A549 (cell line): ENCODE data around the gene B4GALT1. TPM values are rescaled to one million over a fixed set of nuclear protein-coding genes. Genes with fewer than 3 reads are reported as not detected.

ENCODE experiments used
- ATAC-seq, 2 experiments: fragments of 200-7000 bp in 1 of 2; fragments of >200 bp in 1 of 2; cut with Nextera tagmentation in 1 of 2; cut with Tn5 transposase in 1 of 2; 3 replicates each; pipeline versions ENCODE4 v1.8.0 to v1.9.1; 2018 to 2020; ENCODE audit warnings: mild to moderate bottlenecking in 1 of 2, moderate library complexity in 1 of 2
- CTCF ChIA-PET: fragments of 300-600 bp; sonication (Branson Sonifier 250); formaldehyde crosslinking; extraction: SDS; loops from one replicate; lab custom pipeline; 2021; ENCODE audit warnings: antibody characterized with exemption, inconsistent platforms; lab: Yijun Ruan, JAX
- POLR2A ChIA-PET: fragments of 350-600 bp; formaldehyde crosslinking; extraction: SDS; loops from one replicate; lab custom pipeline; 2021; ENCODE audit warnings: antibody characterized with exemption, inconsistent platforms; lab: Yijun Ruan, JAX
- DNase-seq, 2 experiments: peaks; one replicate each; pipeline versions ENCODE4 v3.0.0 to v3.0.0-alpha.2; 2011 to 2016; ENCODE audit warnings: low read depth in 1 of 2, low spot score in 1 of 2
- FAIRE-seq: peaks from 2 replicates; lab custom pipeline; 2011; peaks lifted over from hg19 to GRCh38; lab: Jason Lieb, UNC
- H3K27ac ChIP-seq, 2 experiments: fragments of >200 bp; sonication (Bioruptor Twin); formaldehyde crosslinking; 3 replicates each; pipeline ENCODE4 v1.5.1; 2016 to 2017
- H3K4me1 ChIP-seq: fragments of >200 bp; sonication (Bioruptor Twin); formaldehyde crosslinking; 3 replicates; pipeline ENCODE4 v1.6.1; 2016
- H3K4me2 ChIP-seq: fragments of >200 bp; sonication (Bioruptor Twin); formaldehyde crosslinking; 3 replicates; pipeline ENCODE4 v1.6.1; 2016
- H3K4me3 ChIP-seq: fragments of >200 bp; sonication (Bioruptor Twin); formaldehyde crosslinking; 3 replicates; pipeline ENCODE4 v1.5.1; 2016
- H3K9me3 ChIP-seq: fragments of >200 bp; sonication (Bioruptor Twin); formaldehyde crosslinking; 3 replicates; pipeline ENCODE4 v1.6.1; 2016
- CBX2 ChIP-seq: fragments of 200-600 bp; sonication (generic); IDR thresholded peaks from 2 replicates; pipeline ENCODE4 v1.6.1; 2016; ENCODE audit warnings: low read depth, mild to moderate bottlenecking, borderline replicate concordance
- CEBPB ChIP-seq, 2 experiments: fragments of >200 bp in 1 of 2; sonication (Bioruptor Twin) in 1 of 2; formaldehyde crosslinking in 1 of 2; IDR thresholded peaks; 2 replicates each; pipeline ENCODE4 v1.6.1; 2012 to 2016
- EHF ChIP-seq: fragments of 250-450 bp; sonication (Bioruptor Pico); IDR thresholded peaks from 2 replicates; pipeline ENCODE4 v1.5.0; 2020; ENCODE audit warnings: mild to moderate bottlenecking
- EHMT2 ChIP-seq: fragments of 200-600 bp; sonication (generic); IDR thresholded peaks from 2 replicates; pipeline ENCODE4 v1.6.1; 2016; ENCODE audit warnings: antibody characterized with exemption, low read depth, mild to moderate bottlenecking, moderate library complexity
- FOSL2 ChIP-seq, 2 experiments: fragments of 450-650 bp in 1 of 2; fragments of >200 bp in 1 of 2; sonication (Bioruptor Twin) in 1 of 2; formaldehyde crosslinking; IDR thresholded peaks; 2 replicates each; pipeline versions ENCODE4 v1.5.0 to v1.6.1; 2016 to 2020; ENCODE audit warnings: mild to moderate bottlenecking in 1 of 2, moderate library complexity in 1 of 2
- GATA3 ChIP-seq: IDR thresholded peaks from 2 replicates; pipeline ENCODE4 v1.6.1; 2012; ENCODE audit warnings: borderline replicate concordance
- HEYL ChIP-seq: fragments of 250-450 bp; sonication (Bioruptor Pico); IDR thresholded peaks from 2 replicates; pipeline ENCODE4 v1.8.0; 2021; ENCODE audit warnings: mild to moderate bottlenecking, moderate library complexity
- HOXA7 ChIP-seq: fragments of 250-450 bp; sonication (Bioruptor Pico); IDR thresholded peaks from 2 replicates; pipeline ENCODE4 v1.5.0; 2020; ENCODE audit warnings: mild to moderate bottlenecking, moderate library complexity
- KDM1A ChIP-seq: fragments of 200-600 bp; sonication (generic); IDR thresholded peaks from 2 replicates; pipeline ENCODE4 v1.6.1; 2016; ENCODE audit warnings: low read depth, mild to moderate bottlenecking
- NPAS2 ChIP-seq: fragments of 250-450 bp; sonication (Bioruptor Pico); IDR thresholded peaks from 2 replicates; pipeline ENCODE4 v1.8.0; 2022; ENCODE audit warnings: mild to moderate bottlenecking, moderate library complexity, borderline replicate concordance
- PHF8 ChIP-seq: fragments of 200-600 bp; sonication (generic); IDR thresholded peaks from 2 replicates; pipeline ENCODE4 v1.6.1; 2016; ENCODE audit warnings: low read depth, mild to moderate bottlenecking, antibody characterized with exemption, moderate library complexity, borderline replicate concordance
- RAD21 ChIP-seq, 2 experiments: fragments of >200 bp in 1 of 2; sonication (Bioruptor Twin) in 1 of 2; formaldehyde crosslinking in 1 of 2; IDR thresholded peaks in 1 of 2; conservative IDR thresholded peaks in 1 of 2; 2 replicates in 1 of 2; 3 replicates in 1 of 2; pipeline ENCODE4 v1.6.1; 2012 to 2018; ENCODE audit warnings: inconsistent platforms in 1 of 2
- RFX5 ChIP-seq: fragments of 450-650 bp; IDR thresholded peaks from 2 replicates; pipeline ENCODE4 v1.7.1; 2014; ENCODE audit warnings: antibody characterized with exemption, mild to moderate bottlenecking, moderate library complexity
- SREBF2 ChIP-seq: fragments of 450-650 bp; IDR thresholded peaks from 2 replicates; pipeline ENCODE4 v1.6.1; 2014; ENCODE audit warnings: mild to moderate bottlenecking, moderate library complexity
- TFCP2L1 ChIP-seq: fragments of 250-450 bp; sonication (Bioruptor Pico); IDR thresholded peaks from 2 replicates; pipeline ENCODE4 v1.5.0; 2021; ENCODE audit warnings: mild to moderate bottlenecking
- ZFP36 ChIP-seq: fragments of 450-650 bp; IDR thresholded peaks from 2 replicates; pipeline ENCODE4 v1.6.1; 2014; ENCODE audit warnings: borderline replicate concordance; ENCODE audit not compliant: partially characterized antibody
- WGBS: methylation state at CpG from one replicate; pipeline ENCODE4 v1.1.6; 2017; ENCODE audit errors: missing lambda C conversion rate; 5-methylcytosine and 5-hydroxymethylcytosine counted together
- polyA plus RNA-seq, 4 experiments: library from polyadenylated mRNA; depleted of rRNA in 3 of 4; stranded (reverse); fragments of >200 nt; fragmentation: RNase III in 1 of 4; extraction: RNeasy Plus Mini Kit Qiagen cat#74134 plus additional on column Dnase treatment in 1 of 4; gene quantifications; 2 replicates in 3 of 4; 3 replicates in 1 of 4; pipeline ENCODE4 v1.2.3, GENCODE V29; 2011 to 2017
- TF ChIP-seq, protein P1 (sequence below): fragments of >200 bp; sonication (Bioruptor Twin); formaldehyde crosslinking; IDR thresholded peaks from 3 replicates; pipeline ENCODE4 v1.5.1; 2016
- TF ChIP-seq, protein P2 (sequence below): fragments of 200-600 bp; sonication (generic); IDR thresholded peaks from 2 replicates; pipeline ENCODE4 v1.6.1; 2016; ENCODE audit warnings: antibody characterized with exemption, mild to moderate bottlenecking, moderate library complexity
- TF ChIP-seq, protein P3 (sequence below): IDR thresholded peaks from 2 replicates; pipeline ENCODE4 v1.6.1; 2012

Gene B4GALT1
- polyA plus RNA-seq, 2 of the 4 experiments (the other 2 are of a cell fraction): 167 to 180 TPM

DNA sequence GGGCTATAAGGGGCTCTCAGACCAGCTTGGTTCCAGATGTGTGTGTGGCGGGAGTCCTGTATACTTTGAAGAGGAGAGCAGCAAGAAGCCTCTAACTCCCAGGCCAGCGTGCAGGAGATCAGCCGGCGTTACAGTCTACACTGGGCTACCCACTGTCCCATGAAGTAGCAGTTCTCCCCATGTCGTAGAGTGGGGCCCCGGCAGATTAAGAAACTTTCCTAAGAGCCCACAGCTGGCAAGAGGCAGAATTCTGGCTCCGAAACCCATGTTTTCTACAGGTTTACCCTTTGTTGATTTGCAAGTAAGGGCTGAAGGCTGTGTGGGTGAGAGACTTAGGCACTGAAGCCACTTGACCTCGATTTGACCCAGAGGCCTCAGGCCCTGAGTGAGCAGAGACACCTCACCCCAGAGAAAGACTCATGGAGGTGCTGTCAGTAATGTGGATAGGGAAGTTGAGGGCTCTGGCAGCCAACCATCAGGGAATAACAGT is 881 bp upstream of the B4GALT1 start:
- ChIA-PET POLR2A (interaction anchor here (0.8 to 1.4 kb wide), 6 partner anchors 17 to 122 kb away, joined by 4 to 7 read pairs (median 4); partner anchors contain the start of genes NFX1 and SMU1), CTCF (interaction anchor here (1.0 to 2.2 kb wide), 8 partner anchors 17 to 88 kb away, joined by 3 to 10 read pairs (median 5); no protein-coding TSS in a partner anchor)
- WGBS: 78% methylated on average over 8 of the region's 8 CpGs
- Histone ChIP-seq H3K9me3 (no peaks in the 10 kb centered on the region), H3K4me3 (peak overlapping the region; percentile 86), H3K27ac (peak overlapping the region; percentile 95 to 97), H3K4me2 (peak overlapping the region; percentile 87), H3K4me1 (peaks cover 52% of the 10 kb centered on the region)
- ATAC-seq: no peak
- TF ChIP-seq, protein P1, sequence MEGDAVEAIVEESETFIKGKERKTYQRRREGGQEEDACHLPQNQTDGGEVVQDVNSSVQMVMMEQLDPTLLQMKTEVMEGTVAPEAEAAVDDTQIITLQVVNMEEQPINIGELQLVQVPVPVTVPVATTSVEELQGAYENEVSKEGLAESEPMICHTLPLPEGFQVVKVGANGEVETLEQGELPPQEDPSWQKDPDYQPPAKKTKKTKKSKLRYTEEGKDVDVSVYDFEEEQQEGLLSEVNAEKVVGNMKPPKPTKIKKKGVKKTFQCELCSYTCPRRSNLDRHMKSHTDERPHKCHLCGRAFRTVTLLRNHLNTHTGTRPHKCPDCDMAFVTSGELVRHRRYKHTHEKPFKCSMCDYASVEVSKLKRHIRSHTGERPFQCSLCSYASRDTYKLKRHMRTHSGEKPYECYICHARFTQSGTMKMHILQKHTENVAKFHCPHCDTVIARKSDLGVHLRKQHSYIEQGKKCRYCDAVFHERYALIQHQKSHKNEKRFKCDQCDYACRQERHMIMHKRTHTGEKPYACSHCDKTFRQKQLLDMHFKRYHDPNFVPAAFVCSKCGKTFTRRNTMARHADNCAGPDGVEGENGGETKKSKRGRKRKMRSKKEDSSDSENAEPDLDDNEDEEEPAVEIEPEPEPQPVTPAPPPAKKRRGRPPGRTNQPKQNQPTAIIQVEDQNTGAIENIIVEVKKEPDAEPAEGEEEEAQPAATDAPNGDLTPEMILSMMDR: no peak
- TF ChIP-seq, protein P2, sequence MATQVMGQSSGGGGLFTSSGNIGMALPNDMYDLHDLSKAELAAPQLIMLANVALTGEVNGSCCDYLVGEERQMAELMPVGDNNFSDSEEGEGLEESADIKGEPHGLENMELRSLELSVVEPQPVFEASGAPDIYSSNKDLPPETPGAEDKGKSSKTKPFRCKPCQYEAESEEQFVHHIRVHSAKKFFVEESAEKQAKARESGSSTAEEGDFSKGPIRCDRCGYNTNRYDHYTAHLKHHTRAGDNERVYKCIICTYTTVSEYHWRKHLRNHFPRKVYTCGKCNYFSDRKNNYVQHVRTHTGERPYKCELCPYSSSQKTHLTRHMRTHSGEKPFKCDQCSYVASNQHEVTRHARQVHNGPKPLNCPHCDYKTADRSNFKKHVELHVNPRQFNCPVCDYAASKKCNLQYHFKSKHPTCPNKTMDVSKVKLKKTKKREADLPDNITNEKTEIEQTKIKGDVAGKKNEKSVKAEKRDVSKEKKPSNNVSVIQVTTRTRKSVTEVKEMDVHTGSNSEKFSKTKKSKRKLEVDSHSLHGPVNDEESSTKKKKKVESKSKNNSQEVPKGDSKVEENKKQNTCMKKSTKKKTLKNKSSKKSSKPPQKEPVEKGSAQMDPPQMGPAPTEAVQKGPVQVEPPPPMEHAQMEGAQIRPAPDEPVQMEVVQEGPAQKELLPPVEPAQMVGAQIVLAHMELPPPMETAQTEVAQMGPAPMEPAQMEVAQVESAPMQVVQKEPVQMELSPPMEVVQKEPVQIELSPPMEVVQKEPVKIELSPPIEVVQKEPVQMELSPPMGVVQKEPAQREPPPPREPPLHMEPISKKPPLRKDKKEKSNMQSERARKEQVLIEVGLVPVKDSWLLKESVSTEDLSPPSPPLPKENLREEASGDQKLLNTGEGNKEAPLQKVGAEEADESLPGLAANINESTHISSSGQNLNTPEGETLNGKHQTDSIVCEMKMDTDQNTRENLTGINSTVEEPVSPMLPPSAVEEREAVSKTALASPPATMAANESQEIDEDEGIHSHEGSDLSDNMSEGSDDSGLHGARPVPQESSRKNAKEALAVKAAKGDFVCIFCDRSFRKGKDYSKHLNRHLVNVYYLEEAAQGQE: no peak
- TF ChIP-seq EHMT2: no peak
- TF ChIP-seq ZFP36: no peak
- TF ChIP-seq RFX5: no peak
- no peak for TF ChIP-seq KDM1A
- TF ChIP-seq HOXA7 (CRISPR knock-in tag): no peak
- no peak for FAIRE-seq
- no peak for DNase-seq

DNA sequence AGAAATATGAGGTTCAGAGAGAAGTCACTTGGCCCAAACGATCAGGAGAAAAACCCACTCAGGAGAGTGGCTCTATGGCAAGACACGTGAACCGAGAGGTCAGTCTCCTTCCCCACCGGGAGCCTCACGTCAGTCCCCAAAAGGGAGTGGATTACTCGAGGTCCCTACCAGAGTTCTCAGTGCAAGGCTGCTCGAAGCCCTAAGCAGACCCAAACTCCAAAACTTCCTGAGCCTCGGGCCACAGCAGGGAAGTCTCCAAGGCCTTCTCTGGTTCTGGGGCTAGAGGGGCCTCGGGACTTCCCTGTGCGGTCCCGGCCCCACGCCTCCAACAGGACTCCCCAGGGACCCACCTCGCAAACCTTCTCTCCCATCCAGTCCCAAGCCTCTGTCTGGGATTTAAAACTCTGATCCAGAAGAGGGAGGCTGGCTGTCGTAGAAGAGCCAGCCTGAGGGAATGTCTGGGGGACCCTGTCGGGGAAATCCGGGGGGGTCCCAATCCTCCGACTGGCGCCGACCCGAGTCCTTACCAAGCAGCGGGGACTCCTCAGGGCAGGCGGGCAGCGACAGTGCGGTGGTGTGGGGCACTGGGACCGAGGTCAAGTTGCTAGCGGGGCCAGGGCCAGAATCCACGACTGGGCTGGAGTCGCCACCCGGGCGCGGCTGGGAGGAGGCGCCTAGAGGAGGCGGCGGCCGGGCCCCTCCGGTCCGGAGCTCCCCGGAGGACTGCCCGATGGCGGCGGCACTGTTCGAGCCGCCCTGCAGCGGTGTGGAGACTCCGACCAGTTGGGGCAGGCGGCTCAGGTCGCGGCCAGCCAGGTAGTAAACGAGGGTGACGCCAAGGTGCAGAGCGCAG is 679 bp downstream of the B4GALT1 start:
- FAIRE-seq (no peak), DNase-seq (peak in 1 of 2 experiments; percentile 53), ATAC-seq (peak; percentile 40 to 46)
- WGBS: 2% methylated on average over 24 of the region's 51 CpGs
- H3K4me2 ChIP-seq: peak overlapping the region; percentile 87
- CTCF ChIA-PET: interaction anchor here (0.8 to 1.6 kb wide), 7 partner anchors 15 to 84 kb away, joined by 3 to 10 read pairs (median 4); no protein-coding TSS in a partner anchor
- H3K27ac ChIP-seq: peak overlapping the region; percentile 95 to 97
- H3K4me1 ChIP-seq: peaks cover 48% of the 10 kb centered on the region
- peak overlapping the region; percentile 86 for H3K4me3 ChIP-seq
- no peak for TF ChIP-seq EHF (CRISPR knock-in tag)
- peak; percentile 55; the same call in 1 of the 2 replicates for TF ChIP-seq KDM1A
- TF ChIP-seq HEYL: no peak
- TF ChIP-seq CEBPB (IDR thresholded peaks at IDR 0.05): no peak
- no peak for TF ChIP-seq CBX2
- TF ChIP-seq FOSL2 (IDR thresholded peaks at IDR 0.05): no peak
- TF ChIP-seq FOSL2 (CRISPR knock-in tag; IDR thresholded peaks at IDR 0.05): no peak
- TF ChIP-seq, protein P3, sequence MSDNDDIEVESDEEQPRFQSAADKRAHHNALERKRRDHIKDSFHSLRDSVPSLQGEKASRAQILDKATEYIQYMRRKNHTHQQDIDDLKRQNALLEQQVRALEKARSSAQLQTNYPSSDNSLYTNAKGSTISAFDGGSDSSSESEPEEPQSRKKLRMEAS: 0 out of 2 replicates have a peak, but pooled peaks have one; percentile 9
- no peak for TF ChIP-seq NPAS2 (CRISPR knock-in tag)
- no peak for TF ChIP-seq GATA3
- no peak for TF ChIP-seq SREBF2
- no peak for TF ChIP-seq TFCP2L1 (CRISPR knock-in tag)
- TF ChIP-seq ZFP36: peak; percentile 95
- no peak for TF ChIP-seq RFX5
- peak; percentile 31; the same call in 1 of the 2 replicates for TF ChIP-seq PHF8
- no peak for TF ChIP-seq RAD21 (conservative IDR thresholded peaks at IDR 0.05 in 1 of 2, IDR thresholded peaks at IDR 0.05 in 1 of 2)
- POLR2A ChIA-PET: interaction anchor here (0.6 to 1.4 kb wide), 9 partner anchors 8 to 142 kb away, joined by 3 to 7 read pairs (median 4); partner anchors contain the start of genes DNAJA1 and SMU1
- no peaks in the 10 kb centered on the region for H3K9me3 ChIP-seq
